GM19324 (cell line): ENCODE measurements around the gene SPATS2.

ENCODE experiments used
- ATAC-seq: cut with Tn5 transposase; IDR thresholded peaks from one replicate; pipeline ENCODE4 v1.9.1; 2021; ENCODE audit warnings: mild to moderate bottlenecking, moderate library complexity; ENCODE audit not compliant: unreplicated experiment, low FRiP score

SPATS2 gene

DNA sequence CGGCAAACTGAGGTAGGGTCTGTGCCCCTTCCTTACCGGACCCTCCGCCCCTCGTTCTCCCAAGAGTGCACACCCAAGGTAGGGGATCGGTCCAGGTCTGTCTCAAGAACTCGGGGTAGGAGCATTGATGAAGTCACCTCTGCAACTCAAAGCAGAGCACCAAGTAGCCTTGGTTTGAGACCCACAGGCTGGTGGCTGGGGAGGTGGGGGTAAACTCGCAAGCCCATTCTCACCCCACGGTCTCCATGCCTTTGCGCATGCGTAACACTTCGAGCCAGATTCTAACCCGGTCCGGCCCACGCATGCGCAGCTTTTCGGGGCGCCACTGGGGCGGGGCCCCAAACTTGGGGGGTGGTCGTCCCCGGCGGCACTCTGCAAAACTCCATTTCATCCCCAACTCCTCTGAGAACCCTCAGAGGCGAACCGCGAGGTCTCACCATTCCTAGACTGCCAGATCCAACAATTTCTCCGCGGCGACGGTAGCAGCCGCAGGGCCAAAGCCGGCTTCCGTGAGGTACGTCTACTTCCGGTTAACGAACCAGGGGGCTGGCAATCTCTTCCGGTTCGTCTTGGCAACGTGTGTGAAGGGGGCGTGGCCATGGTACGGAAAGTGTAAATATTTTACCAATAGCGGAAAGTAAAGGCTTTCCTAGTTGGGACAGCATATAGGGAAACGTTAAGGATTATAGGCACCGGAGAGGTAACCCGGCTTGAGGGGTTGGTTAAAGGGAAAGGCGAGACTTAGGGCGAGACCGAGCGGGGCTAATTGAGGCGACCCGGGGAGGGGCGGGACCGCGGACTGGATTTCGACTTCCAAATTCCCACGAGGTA, 200.6 kb downstream of the SPATS2 start, which contains the start of gene MCRS1:
MCRS1 (minus strand) TSS at position 532 of the 831 bp plus-strand sequence. CDS start 1,411 bp downstream, outside the sequence.
- ATAC-seq = peak; percentile 91

DNA sequence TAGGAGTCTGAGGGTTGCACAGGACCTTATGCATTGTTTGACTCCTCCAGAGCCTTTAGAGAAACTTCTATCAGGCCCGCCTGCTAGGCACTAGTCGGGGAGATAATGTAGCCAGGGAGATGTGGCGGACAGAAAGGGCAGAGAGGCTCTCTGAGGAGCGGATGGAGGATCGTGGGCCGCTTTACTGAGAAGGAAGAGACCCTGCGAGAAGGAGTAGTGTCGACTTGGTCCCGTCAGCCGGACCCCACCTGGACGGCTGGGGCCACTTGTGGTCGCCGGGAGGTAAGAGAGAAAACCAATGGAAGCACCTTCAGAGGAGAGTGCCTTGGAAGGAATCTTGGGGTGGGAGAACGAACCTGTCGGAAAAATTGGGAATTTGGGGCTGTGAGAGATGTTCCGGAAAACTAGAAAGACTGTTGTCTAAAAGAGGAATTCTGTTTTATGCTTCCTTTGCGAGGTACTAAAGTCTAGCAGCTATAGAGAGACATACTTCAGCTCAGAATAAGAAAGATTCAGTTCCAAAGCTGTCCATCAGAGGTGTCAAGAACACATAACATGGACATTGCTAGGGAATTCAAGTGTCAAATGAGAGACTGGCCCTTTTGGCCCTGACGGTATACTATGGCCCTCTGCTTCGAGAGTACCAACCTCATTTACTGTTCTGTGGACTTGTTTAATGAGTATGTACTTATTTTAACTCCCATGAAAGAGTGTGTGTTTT, 201.3 kb downstream of the SPATS2 start:
- ATAC-seq = peak; percentile 22
